GM20000 (cell line): ENCODE measurements around the gene TNK1.

Experiments
- DNase-seq: peaks from one replicate; pipeline ENCODE4 v3.0.0; 2012; ENCODE audit warnings: low spot score
- TF ChIP-seq, protein P1 (sequence below): IDR thresholded peaks from 2 replicates; pipeline ENCODE4 v1.5.1; 2012; ENCODE audit warnings: mild to moderate bottlenecking, control low read depth; ENCODE audit errors: extremely low read depth, missing control alignments

The TNK1 gene

DNA sequence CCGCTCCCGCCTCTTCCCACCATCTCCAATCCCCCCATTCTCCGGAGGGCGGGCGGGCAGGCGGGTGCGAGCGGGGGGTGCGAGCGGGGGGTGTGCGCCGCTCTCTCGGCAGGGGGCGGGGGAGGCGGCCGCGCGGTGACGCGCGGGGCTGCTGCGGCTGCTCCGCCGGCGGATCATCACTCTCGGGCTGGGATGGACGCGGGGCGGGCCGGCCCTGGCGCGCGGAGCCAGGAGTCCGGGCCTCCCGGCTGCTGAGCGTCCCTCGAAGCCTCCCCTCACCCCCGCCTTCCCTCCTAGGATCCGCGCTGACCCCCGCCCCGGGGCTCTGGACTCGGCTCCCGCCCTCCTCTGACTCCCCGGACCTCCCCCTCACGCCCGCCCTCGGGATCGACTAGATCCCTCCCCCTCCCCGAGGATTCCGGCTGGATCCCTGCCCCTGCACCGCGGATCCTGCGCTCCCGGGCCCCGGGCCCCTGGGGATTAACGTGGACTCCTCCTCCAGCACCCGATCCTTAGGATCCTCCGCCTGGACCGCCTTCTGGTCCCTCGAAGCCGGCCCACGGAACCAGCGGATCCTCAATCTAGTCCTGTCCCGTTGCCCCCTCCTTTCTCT is 24.0 kb downstream of the TNK1 start:
- TF ChIP-seq, protein P1, sequence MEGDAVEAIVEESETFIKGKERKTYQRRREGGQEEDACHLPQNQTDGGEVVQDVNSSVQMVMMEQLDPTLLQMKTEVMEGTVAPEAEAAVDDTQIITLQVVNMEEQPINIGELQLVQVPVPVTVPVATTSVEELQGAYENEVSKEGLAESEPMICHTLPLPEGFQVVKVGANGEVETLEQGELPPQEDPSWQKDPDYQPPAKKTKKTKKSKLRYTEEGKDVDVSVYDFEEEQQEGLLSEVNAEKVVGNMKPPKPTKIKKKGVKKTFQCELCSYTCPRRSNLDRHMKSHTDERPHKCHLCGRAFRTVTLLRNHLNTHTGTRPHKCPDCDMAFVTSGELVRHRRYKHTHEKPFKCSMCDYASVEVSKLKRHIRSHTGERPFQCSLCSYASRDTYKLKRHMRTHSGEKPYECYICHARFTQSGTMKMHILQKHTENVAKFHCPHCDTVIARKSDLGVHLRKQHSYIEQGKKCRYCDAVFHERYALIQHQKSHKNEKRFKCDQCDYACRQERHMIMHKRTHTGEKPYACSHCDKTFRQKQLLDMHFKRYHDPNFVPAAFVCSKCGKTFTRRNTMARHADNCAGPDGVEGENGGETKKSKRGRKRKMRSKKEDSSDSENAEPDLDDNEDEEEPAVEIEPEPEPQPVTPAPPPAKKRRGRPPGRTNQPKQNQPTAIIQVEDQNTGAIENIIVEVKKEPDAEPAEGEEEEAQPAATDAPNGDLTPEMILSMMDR = no peak
- no peak for DNase-seq

DNA sequence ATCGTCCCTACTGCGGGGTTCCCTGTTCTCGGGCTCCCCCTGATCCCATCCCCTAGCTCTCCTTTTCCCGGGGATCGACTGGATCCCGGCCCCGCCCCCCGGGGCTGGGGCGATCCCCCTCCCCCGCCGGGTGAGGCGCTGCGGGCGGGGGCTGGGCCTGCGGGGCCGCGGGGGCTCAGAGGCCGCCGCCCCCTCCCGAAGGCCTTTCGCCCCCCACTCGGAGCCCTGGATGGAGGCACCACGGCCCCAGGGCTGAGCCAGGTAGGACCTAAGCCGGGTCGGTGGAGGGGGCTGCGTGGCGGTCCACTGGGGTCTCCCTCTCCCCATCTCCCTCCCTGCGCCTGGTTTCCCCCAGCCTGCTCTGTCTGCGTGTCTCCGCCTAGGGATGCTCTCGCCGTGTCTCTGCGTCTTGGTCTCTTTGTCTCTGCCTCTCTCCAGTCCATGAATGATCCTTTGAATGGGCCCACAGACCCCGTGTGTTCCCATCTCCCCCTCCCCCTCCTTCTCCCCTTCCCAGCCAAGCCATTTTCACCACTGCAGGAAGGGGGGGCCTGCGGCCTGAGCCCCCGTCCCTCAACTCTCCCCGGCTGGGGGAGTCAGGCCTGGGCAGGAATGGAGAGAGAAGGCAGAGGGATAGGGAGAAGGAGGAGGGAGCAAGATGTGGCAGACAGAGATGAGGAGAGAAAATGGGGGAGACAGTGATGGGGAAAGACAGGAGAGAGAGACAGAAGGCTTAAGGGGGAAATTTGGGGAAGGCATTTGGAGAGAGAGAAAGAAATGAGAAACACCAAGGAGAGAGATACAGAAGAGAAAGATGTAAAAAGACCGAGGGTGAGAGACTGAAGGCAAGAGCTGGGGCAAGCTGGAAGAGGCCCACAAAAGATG is 24.7 kb downstream of the TNK1 start:
- no peak for DNase-seq
- TF ChIP-seq, protein P1 = no peak

DNA sequence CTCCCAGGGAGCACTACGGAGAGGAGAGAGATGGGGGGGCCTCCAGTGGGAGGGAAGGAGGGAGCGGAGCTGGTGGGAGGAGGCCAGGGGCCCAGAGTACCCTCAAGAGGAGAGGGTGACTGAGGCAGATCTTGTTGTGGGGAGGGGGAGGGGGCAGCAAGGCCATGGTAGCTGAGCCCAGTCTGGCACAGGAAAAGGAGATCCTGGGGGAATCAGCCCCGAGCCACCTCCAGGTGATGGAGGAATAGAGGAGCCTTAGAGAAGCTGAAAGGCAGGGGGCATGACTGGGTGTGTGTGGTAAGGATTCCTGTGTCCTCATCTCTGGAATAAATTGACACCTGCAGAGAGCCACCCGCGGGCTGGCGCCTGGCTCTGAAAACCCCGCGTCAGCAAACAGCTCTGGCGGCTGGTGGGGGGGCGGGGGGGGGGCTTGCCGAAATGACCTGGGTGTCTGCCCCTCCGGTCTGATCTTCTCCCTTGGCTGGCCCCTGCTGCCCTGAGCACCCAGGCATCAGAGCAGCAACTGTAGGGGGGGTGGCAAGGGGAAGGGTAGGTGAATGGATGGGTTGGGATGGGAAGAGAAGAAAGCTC is 25.4 kb downstream of the TNK1 start:
- TF ChIP-seq, protein P1 = no peak
- DNase-seq = no peak

DNA sequence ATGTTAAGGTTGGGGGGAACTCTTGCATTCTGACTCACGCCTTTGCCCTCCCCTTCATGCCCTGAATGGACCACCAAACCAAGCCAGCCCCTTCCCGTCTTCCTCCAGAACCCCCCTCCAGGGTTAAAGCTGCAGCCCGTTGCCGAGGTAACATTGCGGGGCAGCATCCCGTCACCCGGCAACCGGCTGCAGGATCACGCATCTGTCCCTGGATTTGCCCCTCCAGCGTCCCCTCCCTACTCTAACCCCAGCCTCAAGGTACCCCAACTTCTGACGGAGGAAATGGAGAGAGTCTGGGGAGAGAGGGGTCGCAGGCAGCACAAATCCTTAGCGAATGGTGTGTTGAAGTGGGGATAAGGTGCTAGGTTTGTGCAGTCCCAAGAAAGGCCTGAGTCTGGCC is 26.2 kb downstream of the TNK1 start:
- DNase-seq = no peak
- TF ChIP-seq, protein P1 = no peak

DNA sequence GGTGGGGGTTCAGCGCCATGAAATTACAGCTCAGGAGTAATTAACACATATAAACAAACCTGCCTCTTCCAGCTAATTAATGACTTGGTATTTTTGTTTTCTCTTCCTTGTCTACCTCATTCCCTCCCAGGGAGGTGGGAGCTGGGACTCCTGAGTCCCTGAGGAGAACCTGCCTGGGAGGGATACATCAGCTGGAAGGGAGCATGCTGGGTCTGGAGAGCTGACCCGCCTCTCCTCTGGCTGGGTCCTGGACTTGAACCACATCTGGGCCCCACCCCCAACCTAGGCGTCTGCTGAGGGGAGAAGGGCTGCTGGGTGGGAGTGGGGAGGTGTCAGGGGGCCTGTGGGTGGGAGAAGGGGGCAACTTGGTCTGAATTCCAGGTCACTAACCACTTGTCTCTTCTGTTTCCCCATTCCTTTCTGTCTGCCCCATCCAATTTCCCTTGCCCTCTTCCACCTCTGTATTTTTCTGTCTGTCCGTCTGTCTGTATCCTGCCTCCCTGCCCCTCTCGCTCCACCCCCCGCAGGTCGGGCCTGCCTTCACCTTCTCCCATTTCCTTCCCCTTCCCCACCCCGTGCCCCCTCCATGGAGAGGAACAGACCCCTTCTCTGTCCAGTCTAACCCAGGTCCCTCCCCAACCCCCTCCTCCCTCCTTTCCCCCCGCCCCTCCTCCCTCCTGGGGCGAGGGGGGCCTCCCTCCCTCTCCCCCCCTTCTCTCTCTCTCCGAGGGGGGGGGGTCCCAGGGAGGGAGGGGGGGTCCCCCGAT is 26.8 kb downstream of the TNK1 start, which contains the start of gene NLGN2:
NLGN2 (plus strand) TSS at position 361 of the 767 bp plus-strand sequence. CDS start 411 bp downstream, outside the sequence.
- TF ChIP-seq, protein P1 = no peak

DNA sequence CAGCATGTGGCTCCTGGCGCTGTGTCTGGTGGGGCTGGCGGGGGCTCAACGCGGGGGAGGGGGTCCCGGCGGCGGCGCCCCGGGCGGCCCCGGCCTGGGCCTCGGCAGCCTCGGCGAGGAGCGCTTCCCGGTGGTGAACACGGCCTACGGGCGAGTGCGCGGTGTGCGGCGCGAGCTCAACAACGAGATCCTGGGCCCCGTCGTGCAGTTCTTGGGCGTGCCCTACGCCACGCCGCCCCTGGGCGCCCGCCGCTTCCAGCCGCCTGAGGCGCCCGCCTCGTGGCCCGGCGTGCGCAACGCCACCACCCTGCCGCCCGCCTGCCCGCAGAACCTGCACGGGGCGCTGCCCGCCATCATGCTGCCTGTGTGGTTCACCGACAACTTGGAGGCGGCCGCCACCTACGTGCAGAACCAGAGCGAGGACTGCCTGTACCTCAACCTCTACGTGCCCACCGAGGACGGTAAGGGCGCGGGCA is 27.4 kb downstream of the TNK1 start:
- TF ChIP-seq, protein P1 = no peak
- no peak for DNase-seq

More for the DNA sequence above, 26.8 kb downstream of the TNK1 start, which contains the start of gene NLGN2:
- DNase-seq = no peak
